HG03469 (cell line): ENCODE measurements around the gene FGGY.

Experiments
- ATAC-seq: cut with Tn5 transposase; IDR thresholded peaks from one replicate; pipeline ENCODE4 v1.9.1; 2021; ENCODE audit warnings: mild to moderate bottlenecking, moderate library complexity, moderate number of reproducible peaks; ENCODE audit not compliant: unreplicated experiment

The FGGY gene

GRCh38 chr1:59314776-59315528, 18.1 kb downstream of the FGGY start:
- no peak for ATAC-seq

GRCh38 chr1:59315529-59316463, 18.9 kb downstream of the FGGY start:
- ATAC-seq = no peak

GRCh38 chr1:59316497-59317128, 19.7 kb downstream of the FGGY start:
- no peak for ATAC-seq

- no peak for ATAC-seq
Observed at GRCh38 chr1:59317343-59317742, 20.4 kb downstream of the FGGY start.

- ATAC-seq = no peak
Observed at GRCh38 chr1:59317780-59318179, 20.9 kb downstream of the FGGY start.

- ATAC-seq = no peak
Observed at GRCh38 chr1:59318271-59318860, 21.5 kb downstream of the FGGY start.

- ATAC-seq = no peak
Observed at GRCh38 chr1:59322394-59322793, 25.5 kb downstream of the FGGY start.

GRCh38 chr1:59322814-59323213, 25.9 kb downstream of the FGGY start:
- no peak for ATAC-seq

GRCh38 chr1:59323879-59324278, 27.0 kb downstream of the FGGY start:
- ATAC-seq = no peak

GRCh38 chr1:59328353-59328752, 31.5 kb downstream of the FGGY start:
- ATAC-seq = no peak

GRCh38 chr1:59329412-59330053, 32.6 kb downstream of the FGGY start:
- ATAC-seq = no peak

- no peak for ATAC-seq
Observed at GRCh38 chr1:59331686-59332620, 35.1 kb downstream of the FGGY start.

GRCh38 chr1:59332983-59333382, 36.1 kb downstream of the FGGY start:
- no peak for ATAC-seq

- no peak for ATAC-seq
Observed at GRCh38 chr1:59333626-59334277, 36.9 kb downstream of the FGGY start.

GRCh38 chr1:59340411-59341307, 43.8 kb downstream of the FGGY start:
- no peak for ATAC-seq

GRCh38 chr1:59342801-59343575, 46.1 kb downstream of the FGGY start:
- no peak for ATAC-seq

GRCh38 chr1:59343576-59343840, 46.6 kb downstream of the FGGY start:
- no peak for ATAC-seq

- ATAC-seq = no peak
Observed at GRCh38 chr1:59345221-59345620, 48.3 kb downstream of the FGGY start.
